Keratinocyte (primary cell): ENCODE measurements around the gene LRRC9. TPM values are rescaled to one million over a fixed set of nuclear protein-coding genes. Genes with fewer than 3 reads are reported as not detected.

ENCODE experiments used
- DNase-seq: peaks from one replicate; pipeline ENCODE4 v3.0.0-alpha.2; 2011; ENCODE audit warnings: low read depth, missing footprints, low spot score
- FAIRE-seq: peaks from 2 replicates; lab custom pipeline; 2011; peaks lifted over from hg19 to GRCh38; lab: Jason Lieb, UNC
- H2AFZ ChIP-seq: 2 replicates; pipeline ENCODE4 v1.6.0; 2012; ENCODE audit warnings: low read length, control low read depth, inconsistent platforms; ENCODE audit not compliant: control insufficient read depth
- H3K27ac ChIP-seq: 2 replicates; pipeline ENCODE4 v1.5.1; 2011; ENCODE audit warnings: low read length; ENCODE audit not compliant: control insufficient read depth, insufficient read depth
- H3K27me3 ChIP-seq: 3 replicates; pipeline ENCODE4 v1.6.0; 2011; ENCODE audit warnings: low read length; ENCODE audit not compliant: control insufficient read depth, insufficient read depth; ENCODE audit errors: extremely low read depth
- H3K36me3 ChIP-seq, 2 experiments: 2 replicates in 1 of 2; 3 replicates in 1 of 2; pipeline ENCODE4 v1.5.1; 2011; ENCODE audit warnings: low read length in 2 of 2, mild to moderate bottlenecking in 1 of 2; ENCODE audit not compliant: control insufficient read depth in 2 of 2, insufficient read depth in 2 of 2; ENCODE audit errors: extremely low read depth in 1 of 2
- H3K4me1 ChIP-seq: 3 replicates; pipeline ENCODE4 v1.5.1; 2011; ENCODE audit warnings: low read length; ENCODE audit not compliant: control insufficient read depth, insufficient read depth; ENCODE audit errors: extremely low read depth
- H3K4me2 ChIP-seq: 3 replicates; pipeline ENCODE4 v1.6.0; 2011; ENCODE audit warnings: low read depth, low read length; ENCODE audit not compliant: control insufficient read depth, insufficient read depth; ENCODE audit errors: extremely low read depth
- H3K4me3 ChIP-seq, 3 experiments: fragments of 200-600 bp in 1 of 3; sonication (generic) in 1 of 3; 2 replicates in 2 of 3; 3 replicates in 1 of 3; pipeline ENCODE4 v1.5.1; 2011 to 2016; ENCODE audit warnings: low read length in 3 of 3, mild to moderate bottlenecking in 3 of 3, control low read depth in 2 of 3, inconsistent platforms in 1 of 3, low read depth in 1 of 3, mixed read lengths in 1 of 3, mixed run types in 1 of 3, moderate library complexity in 1 of 3; ENCODE audit not compliant: control insufficient read depth in 2 of 3, insufficient read depth in 2 of 3; ENCODE audit errors: extremely low read depth in 1 of 3
- H3K79me2 ChIP-seq: 2 replicates; pipeline ENCODE4 v1.6.0; 2012; ENCODE audit warnings: low read length; ENCODE audit not compliant: control insufficient read depth, insufficient read depth
- H3K9ac ChIP-seq: 3 replicates; pipeline ENCODE4 v1.6.0; 2011; ENCODE audit warnings: low read length; ENCODE audit not compliant: control insufficient read depth, insufficient read depth; ENCODE audit errors: extremely low read depth
- H3K9me1 ChIP-seq: 3 replicates; pipeline ENCODE4 v1.6.0; 2011; ENCODE audit warnings: low read length; ENCODE audit not compliant: control insufficient read depth, insufficient read depth; ENCODE audit errors: extremely low read depth
- H3K9me3 ChIP-seq: 2 replicates; pipeline ENCODE4 v1.5.1; 2012; ENCODE audit warnings: low read depth, low read length; ENCODE audit not compliant: control insufficient read depth
- H4K20me1 ChIP-seq: 3 replicates; pipeline ENCODE4 v1.6.0; 2011; ENCODE audit warnings: low read length; ENCODE audit not compliant: control insufficient read depth, insufficient read depth; ENCODE audit errors: extremely low read depth
- EZH2 ChIP-seq: IDR thresholded peaks from one replicate; pipeline ENCODE4 v1.6.1; 2012; ENCODE audit warnings: inconsistent platforms, mild to moderate bottlenecking, low read length, moderate library complexity
- dilution Hi-C: fragments of 300-500 bp; cut with MboI; formaldehyde crosslinking; loops from one replicate; pipeline ENCODE4 v1.7.0; 2020; ENCODE audit warnings: low sequenced_read_pairs; ENCODE audit not compliant: extremely low pct_ligation_motif_present
- polyA plus RNA-seq, 5 experiments: library from polyadenylated mRNA; depleted of rRNA in 3 of 5; stranded (reverse) in 3 of 5; stranded (forward) in 1 of 5; unstranded in 1 of 5; fragments of >200 nt; gene quantifications; 1 replicate in 1 of 5; 2 replicates in 3 of 5; 3 replicates in 1 of 5; pipeline versions ENCODE4 v1.2.1 to v1.2.3, GENCODE V29; 2011 to 2012; ENCODE audit warnings: missing spikeins in 2 of 5, low read depth in 1 of 5, low replicate concordance in 1 of 5
- TF ChIP-seq, protein P1 (sequence below), 3 experiments: IDR thresholded peaks in 1 of 3; conservative IDR thresholded peaks in 1 of 3; optimal IDR thresholded peaks in 1 of 3; 2 replicates in 2 of 3; 3 replicates in 1 of 3; pipeline versions ENCODE3 to v1.5.1; 2011; ENCODE audit warnings: low read length in 3 of 3, mild to moderate bottlenecking in 3 of 3, moderate library complexity in 2 of 3, control low read depth in 1 of 3, inconsistent platforms in 1 of 3; ENCODE audit not compliant: insufficient read depth in 2 of 3; ENCODE audit errors: extremely low read depth in 1 of 3

The LRRC9 gene
- polyA plus RNA-seq, 1 donor (not counting 4 experiments of a cell fraction or from before 2014, with no cell fraction given): not detected

DNA sequence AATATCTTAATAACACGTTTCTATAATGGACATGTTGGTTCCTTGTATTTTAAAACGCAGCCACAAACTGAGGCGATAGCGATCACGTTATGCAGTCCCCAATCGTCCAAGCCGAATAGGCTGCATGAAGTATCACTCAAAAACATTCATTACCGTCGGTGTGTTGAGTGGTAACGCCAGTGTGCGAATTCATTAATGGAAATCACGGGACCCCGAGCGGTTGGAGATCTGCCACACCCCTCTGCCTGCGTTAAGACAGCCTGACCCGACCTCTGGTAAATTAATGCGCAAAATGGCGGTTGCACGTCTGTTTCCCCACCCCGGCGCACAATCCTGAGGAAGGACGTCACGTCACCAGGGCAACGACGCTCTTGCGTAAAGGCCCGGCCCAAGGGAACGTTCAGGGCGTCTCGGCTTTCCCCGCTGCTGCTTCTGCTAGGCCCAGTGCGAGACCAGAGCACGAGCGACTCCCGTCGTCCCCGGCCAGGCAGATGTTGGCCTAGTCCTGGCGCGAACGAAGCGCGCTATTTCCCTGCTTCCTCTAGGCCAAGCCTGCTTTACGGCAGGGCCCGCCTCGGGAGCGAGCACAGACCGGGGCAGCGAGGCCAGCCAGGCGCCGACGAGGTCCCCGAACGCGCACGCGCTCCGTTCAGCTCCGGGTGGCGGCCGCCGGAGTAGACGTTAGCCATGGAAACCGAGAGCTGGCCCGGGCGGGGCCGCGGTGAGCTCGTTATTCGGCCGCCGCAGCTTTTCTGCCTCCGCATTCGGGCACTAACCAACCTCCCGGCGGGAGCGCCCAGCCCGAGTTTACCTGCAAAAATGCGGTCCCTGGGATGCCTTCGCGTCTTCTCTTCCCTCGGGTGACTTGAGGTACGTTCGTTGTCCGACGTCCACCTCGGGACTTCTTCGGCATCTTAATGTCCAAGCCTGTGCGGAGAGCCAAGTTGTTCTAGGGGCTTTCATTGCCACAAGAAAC, 171.9 kb downstream of the LRRC9 start, which contains the start of gene PCNX4:
PCNX4 (plus strand) TSS at position 374 of the 976 bp plus-strand sequence. CDS start 15,716 bp downstream, outside the sequence.
- peak within 1 kb of the TSS; percentile 92 for H3K4me2 ChIP-seq
- peaks cover 6% of the 10 kb centered on the region for H4K20me1 ChIP-seq
- peaks cover 21% of the 10 kb centered on the region for H3K4me1 ChIP-seq
- H3K4me3 ChIP-seq: peak within 1 kb of the TSS; percentile 68 to 99 (median 98)
- H3K79me2 ChIP-seq: peaks cover 46% of the 10 kb centered on the region
- H2AFZ ChIP-seq: peak within 1 kb of the TSS; percentile 99
- peaks cover 3% of the 10 kb centered on the region for H3K9me1 ChIP-seq
- no peak for TF ChIP-seq EZH2
- TF ChIP-seq, protein P1, sequence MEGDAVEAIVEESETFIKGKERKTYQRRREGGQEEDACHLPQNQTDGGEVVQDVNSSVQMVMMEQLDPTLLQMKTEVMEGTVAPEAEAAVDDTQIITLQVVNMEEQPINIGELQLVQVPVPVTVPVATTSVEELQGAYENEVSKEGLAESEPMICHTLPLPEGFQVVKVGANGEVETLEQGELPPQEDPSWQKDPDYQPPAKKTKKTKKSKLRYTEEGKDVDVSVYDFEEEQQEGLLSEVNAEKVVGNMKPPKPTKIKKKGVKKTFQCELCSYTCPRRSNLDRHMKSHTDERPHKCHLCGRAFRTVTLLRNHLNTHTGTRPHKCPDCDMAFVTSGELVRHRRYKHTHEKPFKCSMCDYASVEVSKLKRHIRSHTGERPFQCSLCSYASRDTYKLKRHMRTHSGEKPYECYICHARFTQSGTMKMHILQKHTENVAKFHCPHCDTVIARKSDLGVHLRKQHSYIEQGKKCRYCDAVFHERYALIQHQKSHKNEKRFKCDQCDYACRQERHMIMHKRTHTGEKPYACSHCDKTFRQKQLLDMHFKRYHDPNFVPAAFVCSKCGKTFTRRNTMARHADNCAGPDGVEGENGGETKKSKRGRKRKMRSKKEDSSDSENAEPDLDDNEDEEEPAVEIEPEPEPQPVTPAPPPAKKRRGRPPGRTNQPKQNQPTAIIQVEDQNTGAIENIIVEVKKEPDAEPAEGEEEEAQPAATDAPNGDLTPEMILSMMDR (optimal IDR thresholded peaks at IDR 0.05 in 1 of 3, IDR thresholded peaks at IDR 0.05 in 1 of 3, conservative IDR thresholded peaks at IDR 0.05 in 1 of 3; ENCODE audit: extremely low read depth in 1 of 3, insufficient read depth in 2 of 3, low read length in 3 of 3): no peak
- dilution Hi-C loops: no loop called here
- H3K27ac ChIP-seq: peak within 1 kb of the TSS; percentile 100
- H3K36me3 ChIP-seq: no peaks in the 10 kb centered on the region
- H3K9me3 ChIP-seq: no peaks in the 10 kb centered on the region
- FAIRE-seq (peak; percentile 46), DNase-seq (peak; percentile 76)
- peak within 1 kb of the TSS; percentile 99 for H3K9ac ChIP-seq
- H3K27me3 ChIP-seq: no peaks in the 10 kb centered on the region

DNA sequence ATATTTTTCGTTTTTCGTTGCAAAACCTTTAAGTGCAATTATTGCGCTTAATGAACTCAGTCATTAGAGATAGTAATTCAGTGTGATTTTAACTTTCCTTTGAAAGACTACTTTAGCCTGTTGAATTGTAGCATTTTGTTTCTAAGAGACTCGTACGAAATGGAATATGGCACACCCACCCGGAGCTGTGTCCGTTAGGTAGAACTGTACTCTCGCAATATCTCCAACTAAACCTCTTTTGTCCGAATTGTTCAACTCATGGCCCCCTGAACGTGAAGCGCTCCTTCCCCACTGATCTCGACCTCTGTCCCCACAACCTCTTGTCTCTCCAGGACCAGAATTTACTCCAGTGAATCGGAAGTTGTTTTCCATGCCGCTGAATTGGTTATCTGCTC, 172.6 kb downstream of the LRRC9 start:
- peak overlapping the region; percentile 92 for H3K4me2 ChIP-seq
- peak overlapping the region; percentile 85 for H2AFZ ChIP-seq
- H3K9ac ChIP-seq: peak overlapping the region; percentile 99
- H4K20me1 ChIP-seq: peaks cover 6% of the 10 kb centered on the region
- dilution Hi-C loops: no loop called here
- peaks cover 3% of the 10 kb centered on the region for H3K9me1 ChIP-seq
- H3K27me3 ChIP-seq: no peaks in the 10 kb centered on the region
- H3K9me3 ChIP-seq: no peaks in the 10 kb centered on the region
- TF ChIP-seq, protein P1 (optimal IDR thresholded peaks at IDR 0.05 in 1 of 3, IDR thresholded peaks at IDR 0.05 in 1 of 3, conservative IDR thresholded peaks at IDR 0.05 in 1 of 3; ENCODE audit: extremely low read depth in 1 of 3, insufficient read depth in 2 of 3, low read length in 3 of 3): no peak
- TF ChIP-seq EZH2: no peak
- FAIRE-seq (no peak), DNase-seq (no peak)
- peaks cover 53% of the 10 kb centered on the region for H3K79me2 ChIP-seq
- peaks cover 0 to under 1% of the 10 kb centered on the region in 2 experiments for H3K36me3 ChIP-seq
- H3K4me1 ChIP-seq: peaks cover 21% of the 10 kb centered on the region
- peak overlapping the region; percentile 100 for H3K27ac ChIP-seq
- H3K4me3 ChIP-seq: peak overlapping the region; percentile 68 to 99 (median 98)
